Measurements from ENCODE around the gene TIAM2. TPM values are rescaled to one million over a fixed set of nuclear protein-coding genes. Genes with fewer than 3 reads are reported as not detected.

Gene TIAM2
- total and polyA plus RNA-seq, 9 donors, result 9.1 to 15.6 (median 10.3) TPM

- WGBS, 3 donors, result 79 to 83% (median 80%) methylated on average over 2 of the region's 2 CpGs
- no peak overlapping the region for H3K27ac ChIP-seq
- TF ChIP-seq CTCF (IDR thresholded peaks at IDR 0.05) (no peak), POLR2A (IDR thresholded peaks at IDR 0.05) (no peak), EP300 (IDR thresholded peaks at IDR 0.05) (no peak)
- H3K4me1 ChIP-seq (ENCODE audit: insufficient read depth), result peaks cover 3% of the 10 kb centered on the region
- no peaks in the 10 kb centered on the region for H3K9me3 ChIP-seq
- no peaks in the 10 kb centered on the region for H3K27me3 ChIP-seq
- H3K36me3 ChIP-seq, result no peaks in the 10 kb centered on the region
- no peak for DNase-seq
- H3K4me3 ChIP-seq, result no peak overlapping the region
- intact Hi-C loops (cut with DNase I), result no loop called here
These were observed 29.4 kb downstream of the TIAM2 start for GRCh38 chr6:155024391-155025027.

GRCh38 chr6:155026022-155026705 lies 31.0 kb downstream of the TIAM2 start:
- WGBS, 3 donors, result 18 to 29% (median 27%) methylated on average over 4 of the region's 4 CpGs
- Histone ChIP-seq H3K27me3 (no peaks in the 10 kb centered on the region), H3K4me1 (ENCODE audit: insufficient read depth) (peaks cover 3% of the 10 kb centered on the region), H3K36me3 (no peaks in the 10 kb centered on the region), H3K9me3 (no peaks in the 10 kb centered on the region), H3K27ac (no peak overlapping the region), H3K4me3 (no peak overlapping the region)
- intact Hi-C loops (cut with DNase I), result no loop called here
- TF ChIP-seq CTCF (IDR thresholded peaks at IDR 0.05) (no peak), EP300 (IDR thresholded peaks at IDR 0.05) (no peak), POLR2A (IDR thresholded peaks at IDR 0.05) (no peak)
- peak in 3 of 5 donors; percentile 13 to 55 (median 33) for DNase-seq

GRCh38 chr6:155026706-155027045 lies 31.6 kb downstream of the TIAM2 start:
- H3K27ac ChIP-seq, result no peak overlapping the region
- TF ChIP-seq CTCF (IDR thresholded peaks at IDR 0.05), result no peak
- no peak for TF ChIP-seq EP300 (IDR thresholded peaks at IDR 0.05)
- TF ChIP-seq POLR2A (IDR thresholded peaks at IDR 0.05), result no peak
- intact Hi-C loops (cut with DNase I), result no loop called here
- 64 to 71% (median 69%) methylated on average over 4 of the region's 4 CpGs for WGBS, 3 donors
- no peaks in the 10 kb centered on the region for H3K9me3 ChIP-seq
- H3K4me3 ChIP-seq, result no peak overlapping the region
- no peaks in the 10 kb centered on the region for H3K36me3 ChIP-seq
- no peak for DNase-seq
- no peaks in the 10 kb centered on the region for H3K27me3 ChIP-seq
- peaks cover 3% of the 10 kb centered on the region for H3K4me1 ChIP-seq (ENCODE audit: insufficient read depth)

- H3K9me3 ChIP-seq, result no peaks in the 10 kb centered on the region
- DNase-seq, result no peak
- intact Hi-C loops (cut with DNase I), result no loop called here
- no peaks in the 10 kb centered on the region for H3K27me3 ChIP-seq
- TF ChIP-seq POLR2A (IDR thresholded peaks at IDR 0.05) (no peak), CTCF (IDR thresholded peaks at IDR 0.05) (no peak), EP300 (IDR thresholded peaks at IDR 0.05) (no peak)
- H3K27ac ChIP-seq, result no peak overlapping the region
- peaks cover 3% of the 10 kb centered on the region for H3K4me1 ChIP-seq (ENCODE audit: insufficient read depth)
- WGBS, 3 donors, result 76 to 82% (median 81%) methylated on average over 8 of the region's 8 CpGs
- no peak overlapping the region for H3K4me3 ChIP-seq
- H3K36me3 ChIP-seq, result no peaks in the 10 kb centered on the region
These were observed 35.1 kb downstream of the TIAM2 start for GRCh38 chr6:155030148-155030720.

Measured in ovary (tissue), 9 donors.